GM12872 (cell line): Measurements from ENCODE around the gene SELENON.

Source experiments
- TF ChIP-seq, protein P1 (sequence below): IDR thresholded peaks from 3 replicates; pipeline ENCODE4 v1.5.1; 2011; ENCODE audit warnings: low read depth, mild to moderate bottlenecking, low read length, moderate library complexity; ENCODE audit not compliant: insufficient read depth

Gene SELENON

DNA sequence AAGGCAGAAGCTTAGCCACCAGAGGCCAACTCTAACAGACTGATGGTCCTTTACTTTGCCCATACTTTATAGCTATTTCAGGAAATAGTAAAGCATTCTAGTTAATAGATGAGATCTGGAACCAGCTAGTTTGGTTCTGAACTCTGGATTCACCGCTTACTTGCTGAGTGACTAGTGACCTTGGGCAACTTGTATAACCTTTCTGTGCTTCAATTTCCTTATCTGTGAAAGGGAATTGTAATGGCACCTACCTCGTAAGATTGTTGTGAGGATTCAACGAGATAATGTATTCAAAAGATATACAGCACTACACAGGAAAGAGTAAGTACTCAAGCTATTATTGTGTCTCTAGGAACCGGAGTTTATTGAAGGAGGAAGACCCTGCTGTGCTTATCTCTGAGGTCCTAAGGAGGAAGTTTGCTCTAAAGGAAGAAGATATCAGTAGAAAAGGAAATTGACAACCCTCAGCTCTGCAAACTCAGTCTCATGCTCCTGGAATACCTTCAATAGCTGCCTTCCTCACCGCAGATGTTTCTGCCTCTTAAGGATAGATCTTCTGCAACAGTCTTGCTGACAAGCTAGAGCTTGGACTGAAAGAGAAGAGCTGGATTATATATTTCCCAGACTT, 31.7 kb downstream of the SELENON start:
- TF ChIP-seq, protein P1, sequence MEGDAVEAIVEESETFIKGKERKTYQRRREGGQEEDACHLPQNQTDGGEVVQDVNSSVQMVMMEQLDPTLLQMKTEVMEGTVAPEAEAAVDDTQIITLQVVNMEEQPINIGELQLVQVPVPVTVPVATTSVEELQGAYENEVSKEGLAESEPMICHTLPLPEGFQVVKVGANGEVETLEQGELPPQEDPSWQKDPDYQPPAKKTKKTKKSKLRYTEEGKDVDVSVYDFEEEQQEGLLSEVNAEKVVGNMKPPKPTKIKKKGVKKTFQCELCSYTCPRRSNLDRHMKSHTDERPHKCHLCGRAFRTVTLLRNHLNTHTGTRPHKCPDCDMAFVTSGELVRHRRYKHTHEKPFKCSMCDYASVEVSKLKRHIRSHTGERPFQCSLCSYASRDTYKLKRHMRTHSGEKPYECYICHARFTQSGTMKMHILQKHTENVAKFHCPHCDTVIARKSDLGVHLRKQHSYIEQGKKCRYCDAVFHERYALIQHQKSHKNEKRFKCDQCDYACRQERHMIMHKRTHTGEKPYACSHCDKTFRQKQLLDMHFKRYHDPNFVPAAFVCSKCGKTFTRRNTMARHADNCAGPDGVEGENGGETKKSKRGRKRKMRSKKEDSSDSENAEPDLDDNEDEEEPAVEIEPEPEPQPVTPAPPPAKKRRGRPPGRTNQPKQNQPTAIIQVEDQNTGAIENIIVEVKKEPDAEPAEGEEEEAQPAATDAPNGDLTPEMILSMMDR = no peak

DNA sequence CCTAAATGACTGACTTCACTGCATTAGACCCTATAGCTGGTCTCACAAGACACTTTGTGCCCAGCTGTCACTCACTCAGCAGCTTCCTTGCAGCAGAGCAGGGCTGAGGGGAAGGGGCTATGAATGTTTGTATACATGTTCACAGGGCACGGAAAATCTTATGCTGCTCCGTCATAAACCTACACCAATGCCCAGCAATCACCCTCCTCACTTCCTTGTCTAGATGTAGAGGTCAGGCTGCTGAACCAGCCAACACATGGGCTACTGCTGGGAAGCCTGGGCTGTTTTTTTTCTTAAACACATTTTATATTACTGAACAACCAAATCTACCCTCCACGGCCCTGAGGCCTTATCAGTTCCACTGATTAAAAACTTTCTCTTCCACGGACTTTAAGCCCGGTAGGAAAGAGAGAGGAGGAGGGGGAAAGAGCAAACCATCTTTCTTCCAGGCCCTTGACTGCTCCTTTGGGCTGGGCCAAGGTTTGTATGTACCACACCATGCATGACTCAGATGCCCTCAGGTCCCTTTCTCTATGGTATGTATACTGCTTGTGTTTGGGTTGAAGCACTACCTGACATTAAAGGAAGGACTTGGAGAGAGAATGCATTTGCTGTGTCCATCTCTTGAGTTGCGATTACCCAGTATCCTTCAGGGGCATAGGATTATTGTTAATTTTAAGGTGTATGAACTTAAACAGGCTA, 32.5 kb downstream of the SELENON start:
- TF ChIP-seq, protein P1 = no peak

DNA sequence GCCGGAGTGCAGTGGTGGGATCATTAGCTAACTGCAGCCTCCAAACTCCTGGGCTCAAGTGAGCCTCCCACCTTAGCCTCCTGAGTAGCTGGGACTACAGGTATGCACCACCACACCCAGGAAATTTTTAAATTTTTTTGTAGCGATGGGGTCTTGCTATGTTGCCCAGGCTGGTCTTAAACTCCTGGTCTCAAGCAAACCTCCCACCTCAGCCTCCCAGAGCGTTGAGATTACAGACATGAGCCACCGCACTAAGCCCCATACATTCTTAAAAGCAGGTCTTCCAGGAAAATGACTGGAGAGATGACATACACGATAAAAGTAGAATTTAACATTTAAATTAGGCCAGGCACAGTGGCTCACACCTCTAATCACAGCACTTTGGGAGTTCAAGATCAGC, 33.2 kb downstream of the SELENON start:
- TF ChIP-seq, protein P1 = no peak

DNA sequence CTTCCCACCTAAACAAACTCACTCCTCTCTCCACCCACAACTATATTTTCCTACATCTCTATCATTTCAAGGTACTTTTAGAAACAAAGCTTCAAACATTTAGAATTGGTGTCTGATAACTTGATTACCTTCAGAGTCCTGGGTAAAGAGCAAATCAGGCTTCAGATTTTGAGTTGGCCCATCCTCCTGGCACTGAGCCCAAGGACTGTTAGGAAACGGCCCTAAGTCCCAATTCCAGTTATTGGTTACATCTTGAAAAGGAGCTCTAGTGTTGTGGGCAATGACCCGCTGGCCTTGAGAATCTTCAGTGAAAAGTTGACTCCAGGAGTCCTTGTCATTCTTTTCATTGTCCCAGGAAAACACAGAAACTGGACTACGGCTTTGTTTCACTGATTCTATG, 34.9 kb downstream of the SELENON start:
- TF ChIP-seq, protein P1 = no peak

DNA sequence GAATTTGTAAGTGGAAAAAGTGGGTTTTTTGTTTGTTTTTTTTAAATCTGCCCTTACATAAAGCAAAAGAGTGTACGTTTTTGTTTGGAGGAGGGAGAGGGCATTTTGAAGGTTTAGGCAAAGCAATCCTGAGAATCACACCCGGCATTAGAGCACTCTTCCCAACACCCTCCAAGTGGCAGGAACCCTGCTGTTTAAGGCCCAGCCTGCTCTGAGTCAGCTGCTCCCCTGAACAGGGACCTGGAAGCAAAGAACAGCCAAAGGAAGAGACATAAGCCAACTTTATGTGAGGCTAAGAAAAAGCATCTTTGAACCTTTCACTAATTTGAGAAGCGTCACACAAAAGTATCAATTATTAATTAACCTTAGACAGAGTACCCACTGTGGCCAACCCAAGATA, 36.7 kb downstream of the SELENON start:
- TF ChIP-seq, protein P1 = no peak

DNA sequence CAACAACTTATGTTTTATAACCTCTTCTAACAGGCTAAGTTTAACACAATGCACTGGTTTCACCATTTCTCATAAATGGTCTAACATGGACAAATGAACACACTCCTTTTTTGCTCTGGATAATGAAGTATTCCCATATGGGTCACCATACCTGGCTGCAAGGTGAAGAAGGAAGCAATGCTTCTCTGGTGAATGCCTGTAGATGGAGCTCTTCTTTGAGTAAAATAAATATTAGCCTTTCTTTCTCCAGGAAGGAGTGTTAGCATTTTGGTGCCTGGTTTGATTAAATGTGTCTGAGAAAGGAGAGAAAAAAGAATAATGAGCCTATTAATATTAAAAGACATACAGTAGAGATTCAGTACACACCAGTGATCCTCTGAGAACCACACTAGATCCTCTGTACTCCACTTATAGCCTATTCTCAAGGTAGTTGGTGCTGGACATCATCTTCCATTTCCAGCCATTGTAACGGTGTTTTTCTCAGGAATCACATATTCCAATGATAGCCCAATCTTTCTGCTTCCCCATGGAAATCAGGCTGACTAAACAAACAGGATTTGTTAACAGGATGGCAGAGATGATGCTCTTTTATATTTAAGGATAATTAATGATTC, 37.4 kb downstream of the SELENON start:
- TF ChIP-seq, protein P1 = peak; percentile 44

DNA sequence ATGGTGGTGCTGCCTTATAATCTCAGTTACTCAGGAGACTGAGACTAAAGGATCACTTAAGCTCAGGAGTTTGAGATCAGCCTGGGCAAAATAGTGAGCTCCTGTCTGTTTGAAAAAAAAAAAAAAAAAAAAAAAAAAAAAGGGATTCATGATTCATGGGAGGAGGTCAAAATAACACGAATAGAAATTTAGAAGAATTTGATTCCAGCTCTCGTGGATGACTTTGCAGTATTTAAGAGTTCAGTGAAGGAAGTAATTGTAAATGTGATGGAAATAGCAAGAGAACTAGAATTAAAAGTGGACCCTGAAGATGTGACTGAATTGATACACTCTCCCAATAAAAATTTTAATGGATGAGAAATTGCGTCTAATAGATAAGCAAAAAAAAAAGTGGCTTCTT, 43.5 kb downstream of the SELENON start:
- TF ChIP-seq, protein P1 = no peak
